ENCODE measurements around the gene YY1. TPM values are rescaled to one million over a fixed set of nuclear protein-coding genes. Genes with fewer than 3 reads are reported as not detected.

The YY1 gene
- total RNA-seq, 2 donors from 2014 or later: 44.4 to 60.7 TPM

GRCh38 chr14:100243020-100243419 is 4.1 kb downstream of the YY1 start:
- 83% methylated on average over 3 of the region's 3 CpGs for WGBS
- H3K36me3 ChIP-seq: no peaks in the 10 kb centered on the region
- no peak for DNase-seq (ENCODE audit: low spot score)
- H3K4me1 ChIP-seq (replicated peaks): peaks cover 20% of the 10 kb centered on the region
- H3K27ac ChIP-seq: no peak overlapping the region
- intact Hi-C loops (cut with DNase I): loop anchor here (5.0 kb wide), 1 partner anchor 64 kb away; the partner anchor contains the start of gene SLC25A29
- H3K27me3 ChIP-seq (replicated peaks; ENCODE audit: insufficient read depth): no peaks in the 10 kb centered on the region
- TF ChIP-seq POLR2AphosphoS5 (IDR thresholded peaks at IDR 0.05) (no peak), POLR2A (IDR thresholded peaks at IDR 0.05) (no peak), CTCF (IDR thresholded peaks at IDR 0.05) (no peak)
- H3K4me3 ChIP-seq: no peak overlapping the region
- no peaks in the 10 kb centered on the region for H3K9me3 ChIP-seq

- Histone ChIP-seq H3K27me3 (replicated peaks; ENCODE audit: insufficient read depth) (no peaks in the 10 kb centered on the region), H3K36me3 (no peaks in the 10 kb centered on the region), H3K9me3 (no peaks in the 10 kb centered on the region), H3K4me1 (replicated peaks) (peaks cover 20% of the 10 kb centered on the region), H3K27ac (peak overlapping the region; percentile 47 to 57), H3K4me3 (no peak overlapping the region)
- no peak for DNase-seq (ENCODE audit: low spot score)
- intact Hi-C loops (cut with DNase I): no loop called here
- WGBS: 29% methylated on average over 3 of the region's 3 CpGs
- TF ChIP-seq POLR2AphosphoS5 (IDR thresholded peaks at IDR 0.05): peak; percentile 30
- TF ChIP-seq CTCF (IDR thresholded peaks at IDR 0.05): peak; percentile 21 to 56 (median 46)
- TF ChIP-seq POLR2A (IDR thresholded peaks at IDR 0.05): no peak
Measured at GRCh38 chr14:100246809-100247428, 8.0 kb downstream of the YY1 start.

- 95% methylated on average over 2 of the region's 2 CpGs for WGBS
- Histone ChIP-seq H3K4me1 (replicated peaks) (peaks cover 12% of the 10 kb centered on the region), H3K27ac (no peak overlapping the region), H3K4me3 (no peak overlapping the region), H3K9me3 (no peaks in the 10 kb centered on the region), H3K36me3 (no peaks in the 10 kb centered on the region), H3K27me3 (replicated peaks; ENCODE audit: insufficient read depth) (no peaks in the 10 kb centered on the region)
- intact Hi-C loops (cut with DNase I): no loop called here
- TF ChIP-seq CTCF (IDR thresholded peaks at IDR 0.05) (no peak), POLR2AphosphoS5 (IDR thresholded peaks at IDR 0.05) (no peak), POLR2A (IDR thresholded peaks at IDR 0.05) (no peak)
- no peak for DNase-seq (ENCODE audit: low spot score)
Measured at GRCh38 chr14:100250732-100251465, 12.0 kb downstream of the YY1 start.

- Histone ChIP-seq H3K4me3 (no peak overlapping the region), H3K27ac (no peak overlapping the region), H3K9me3 (no peaks in the 10 kb centered on the region), H3K27me3 (replicated peaks; ENCODE audit: insufficient read depth) (no peaks in the 10 kb centered on the region), H3K4me1 (replicated peaks) (peaks cover 5% of the 10 kb centered on the region), H3K36me3 (no peaks in the 10 kb centered on the region)
- TF ChIP-seq POLR2A (IDR thresholded peaks at IDR 0.05): no peak
- no peak for TF ChIP-seq CTCF (IDR thresholded peaks at IDR 0.05)
- no peak for TF ChIP-seq POLR2AphosphoS5 (IDR thresholded peaks at IDR 0.05)
- DNase-seq (ENCODE audit: low spot score): no peak
- intact Hi-C loops (cut with DNase I): no loop called here
Measured at GRCh38 chr14:100252684-100253083, 13.7 kb downstream of the YY1 start.
